PC-9 (cell line): ENCODE data around the gene SOX15. TPM values are rescaled to one million over a fixed set of nuclear protein-coding genes. Genes with fewer than 3 reads are reported as not detected.

Experiments used
- BruUV-seq: library from RNA; stranded (reverse); fragments of 400-500 nt; replicated peaks from 2 replicates; lab custom pipeline; 2021; lab: Mats Ljungman, UMichigan
- CTCF ChIA-PET: fragments of 300-600 bp; sonication (Branson Sonifier 250); formaldehyde crosslinking; loops from one replicate; lab custom pipeline; 2022; ENCODE audit warnings: antibody characterized with exemption; lab: Charles Lee
- POLR2A ChIA-PET: fragments of 300-600 bp; sonication (Branson Sonifier 250); formaldehyde crosslinking; loops from one replicate; lab custom pipeline; 2022; ENCODE audit warnings: antibody characterized with exemption; ENCODE audit not compliant: unreplicated experiment; lab: Charles Lee
- DNase-seq, 2 experiments: peaks; one replicate each; pipeline versions ENCODE4 v3.0.0 to v3.0.0-alpha.2; 2015 to 2022; ENCODE audit warnings: mixed read lengths in 1 of 2
- H2AFZ ChIP-seq: fragments of 200-600 bp; sonication (generic); 2 replicates; pipeline ENCODE4 v1.8.1; 2017; ENCODE audit warnings: antibody characterized with exemption
- H3F3A ChIP-seq: fragments of 200-600 bp; sonication (generic); 2 replicates; pipeline ENCODE4 v1.8.1; 2017; ENCODE audit warnings: antibody characterized with exemption, mild to moderate bottlenecking, low read depth; ENCODE audit not compliant: insufficient read depth
- H3K27ac ChIP-seq: fragments of 200-600 bp; sonication (generic); 2 replicates; pipeline ENCODE4 v1.6.1; 2016; ENCODE audit warnings: mixed run types
- H3K27me3 ChIP-seq: fragments of 200-600 bp; sonication (generic); 2 replicates; pipeline ENCODE4 v1.6.1; 2016; ENCODE audit warnings: low read depth, mixed run types; ENCODE audit not compliant: insufficient read depth
- H3K36me3 ChIP-seq: fragments of 200-600 bp; sonication (generic); 2 replicates; pipeline ENCODE4 v1.6.1; 2016; ENCODE audit warnings: low read depth, mixed run types
- H3K4me1 ChIP-seq: fragments of 200-600 bp; sonication (generic); replicated peaks from 2 replicates; pipeline ENCODE4 v1.6.1; 2016; ENCODE audit warnings: mixed run types; ENCODE audit not compliant: insufficient read depth
- H3K4me2 ChIP-seq: fragments of 200-600 bp; sonication (generic); 2 replicates; pipeline ENCODE4 v1.6.1; 2017; ENCODE audit warnings: mixed run types
- H3K4me3 ChIP-seq: fragments of 200-600 bp; sonication (generic); 2 replicates; pipeline ENCODE4 v1.6.1; 2016; ENCODE audit warnings: mixed run types
- H3K79me2 ChIP-seq: fragments of 200-600 bp; sonication (generic); 2 replicates; pipeline ENCODE4 v1.6.1; 2017; ENCODE audit warnings: low read depth, mixed run types
- H3K9me2 ChIP-seq: fragments of 200-600 bp; sonication (generic); 2 replicates; pipeline ENCODE4 v1.8.1; 2017; ENCODE audit warnings: mild to moderate bottlenecking; ENCODE audit not compliant: insufficient read depth
- H3K9me3 ChIP-seq: fragments of 200-600 bp; sonication (generic); 2 replicates; pipeline ENCODE4 v1.8.1; 2016; ENCODE audit warnings: low read depth; ENCODE audit not compliant: insufficient read depth
- H4K20me1 ChIP-seq: fragments of 200-600 bp; sonication (generic); 2 replicates; pipeline ENCODE4 v1.8.1; 2017; ENCODE audit not compliant: insufficient read depth
- EZH2 ChIP-seq: fragments of 200-600 bp; sonication (generic); IDR thresholded peaks from 2 replicates; pipeline ENCODE4 v1.8.0; 2017; ENCODE audit warnings: antibody characterized with exemption, low read depth
- intact Hi-C: fragments of 100-400 bp; cut with micrococcal nuclease; formaldehyde crosslinking; loops from one replicate; pipeline ENCODE4 v1.10.0; 2022; ENCODE audit not compliant: unreplicated experiment
- total RNA-seq: library from RNA; stranded (reverse); gene quantifications from 2 replicates; pipeline ENCODE4 v1.2.3, GENCODE V29; 2021
- TF ChIP-seq, protein P1 (sequence below): fragments of 200-600 bp; sonication (generic); conservative IDR thresholded peaks from 2 replicates; pipeline ENCODE4 v1.6.1; 2017; ENCODE audit warnings: mixed run types, antibody characterized with exemption, mild to moderate bottlenecking, moderate library complexity

The SOX15 gene
- total RNA-seq, 1 experiment from 2014 or later, result 124 TPM

DNA sequence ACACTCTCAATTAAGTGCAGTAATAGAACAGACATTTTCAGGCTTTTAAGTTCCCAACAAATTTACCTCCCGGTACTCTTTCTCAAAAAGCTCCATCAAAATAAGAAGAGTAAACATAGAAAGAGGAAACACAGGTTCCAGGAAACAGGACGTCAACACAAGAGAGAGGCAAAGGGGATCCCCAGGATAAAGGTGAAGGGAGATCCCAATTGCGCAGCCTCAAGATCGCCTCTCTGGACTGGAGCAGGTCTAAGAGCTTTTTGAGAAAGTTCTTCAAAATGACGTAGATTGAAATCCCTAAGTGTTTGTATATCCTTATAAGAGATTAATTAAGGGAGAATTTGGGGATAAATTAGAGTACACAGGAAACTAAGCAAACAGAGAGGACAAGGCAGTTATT, 28.7 kb upstream of the SOX15 start:
- Histone ChIP-seq H3K4me2 (no peak overlapping the region), H4K20me1 (no peaks in the 10 kb centered on the region), H3F3A (no peaks in the 10 kb centered on the region), H3K9me3 (no peaks in the 10 kb centered on the region), H3K27me3 (no peaks in the 10 kb centered on the region), H3K36me3 (no peaks in the 10 kb centered on the region), H3K4me1 (no peaks in the 10 kb centered on the region), H3K9me2 (no peaks in the 10 kb centered on the region), H3K27ac (no peak overlapping the region), H2AFZ (no peak overlapping the region), H3K4me3 (no peak overlapping the region), H3K79me2 (peaks cover 7% of the 10 kb centered on the region)
- TF ChIP-seq, protein P1, sequence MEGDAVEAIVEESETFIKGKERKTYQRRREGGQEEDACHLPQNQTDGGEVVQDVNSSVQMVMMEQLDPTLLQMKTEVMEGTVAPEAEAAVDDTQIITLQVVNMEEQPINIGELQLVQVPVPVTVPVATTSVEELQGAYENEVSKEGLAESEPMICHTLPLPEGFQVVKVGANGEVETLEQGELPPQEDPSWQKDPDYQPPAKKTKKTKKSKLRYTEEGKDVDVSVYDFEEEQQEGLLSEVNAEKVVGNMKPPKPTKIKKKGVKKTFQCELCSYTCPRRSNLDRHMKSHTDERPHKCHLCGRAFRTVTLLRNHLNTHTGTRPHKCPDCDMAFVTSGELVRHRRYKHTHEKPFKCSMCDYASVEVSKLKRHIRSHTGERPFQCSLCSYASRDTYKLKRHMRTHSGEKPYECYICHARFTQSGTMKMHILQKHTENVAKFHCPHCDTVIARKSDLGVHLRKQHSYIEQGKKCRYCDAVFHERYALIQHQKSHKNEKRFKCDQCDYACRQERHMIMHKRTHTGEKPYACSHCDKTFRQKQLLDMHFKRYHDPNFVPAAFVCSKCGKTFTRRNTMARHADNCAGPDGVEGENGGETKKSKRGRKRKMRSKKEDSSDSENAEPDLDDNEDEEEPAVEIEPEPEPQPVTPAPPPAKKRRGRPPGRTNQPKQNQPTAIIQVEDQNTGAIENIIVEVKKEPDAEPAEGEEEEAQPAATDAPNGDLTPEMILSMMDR, result no peak
- TF ChIP-seq EZH2, result no peak
- ChIA-PET POLR2A (no interaction called here), CTCF (no interaction called here)
- DNase-seq, result no peak
- BruUV-seq, result no TSS peak
- intact Hi-C loops, result no loop called here

DNA sequence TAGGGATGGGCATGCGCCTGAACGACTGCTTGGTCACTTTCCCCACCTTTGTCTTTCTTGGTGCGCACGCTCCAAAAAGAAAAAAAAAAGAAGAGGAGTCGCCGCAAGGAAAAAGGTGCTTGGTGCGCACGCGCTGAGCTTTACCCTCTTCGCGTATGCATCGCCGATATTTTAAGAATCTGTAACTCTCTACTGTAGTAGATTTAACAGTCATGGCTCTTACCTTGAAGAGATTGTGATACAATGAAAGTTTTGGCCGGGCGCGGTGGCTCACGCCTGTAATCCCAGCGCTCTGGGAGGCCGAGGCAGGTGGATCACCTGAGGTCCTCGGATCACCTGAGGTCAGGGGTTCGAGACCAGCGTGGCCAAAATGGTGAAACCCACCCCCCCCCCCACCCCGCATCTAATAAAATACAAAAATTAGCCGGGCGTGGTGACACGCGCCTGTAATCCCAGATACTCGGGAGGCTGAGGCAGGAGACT, 25.4 kb upstream of the SOX15 start:
- Histone ChIP-seq H3K9me2 (no peaks in the 10 kb centered on the region), H3K27me3 (no peaks in the 10 kb centered on the region), H3K4me2 (peak overlapping the region; percentile 71), H3K79me2 (peaks cover 40% of the 10 kb centered on the region), H3K27ac (peak overlapping the region; percentile 73), H3K9me3 (no peaks in the 10 kb centered on the region), H3K4me3 (peak overlapping the region; percentile 55), H4K20me1 (no peaks in the 10 kb centered on the region; the same call in 1 of the 2 replicates), H3K36me3 (no peaks in the 10 kb centered on the region), H2AFZ (peak overlapping the region; percentile 71; the same call in 1 of the 2 replicates), H3F3A (no peaks in the 10 kb centered on the region), H3K4me1 (peaks cover 22% of the 10 kb centered on the region)
- intact Hi-C loops, result loop anchor here (1.0 to 2.0 kb wide), 3 partner anchors 25 to 71 kb away; partner anchors contain the start of gene SOX15
- TSS peak; percentile 67 for BruUV-seq
- ChIA-PET POLR2A (interaction anchor here (0.5 to 1.4 kb wide), 17 partner anchors 9 to 575 kb away, joined by 3 to 22 read pairs (median 6); partner anchors contain the start of genes ALOX12B, MPDU1, PLSCR3 and SAT2), CTCF (interaction anchor here (0.6 to 1.3 kb wide), 9 partner anchors 35 to 705 kb away, joined by 3 to 9 read pairs (median 6); partner anchors contain the start of gene TP53)
- TF ChIP-seq, protein P1, result no peak
- TF ChIP-seq EZH2, result no peak
- DNase-seq, result no peak

DNA sequence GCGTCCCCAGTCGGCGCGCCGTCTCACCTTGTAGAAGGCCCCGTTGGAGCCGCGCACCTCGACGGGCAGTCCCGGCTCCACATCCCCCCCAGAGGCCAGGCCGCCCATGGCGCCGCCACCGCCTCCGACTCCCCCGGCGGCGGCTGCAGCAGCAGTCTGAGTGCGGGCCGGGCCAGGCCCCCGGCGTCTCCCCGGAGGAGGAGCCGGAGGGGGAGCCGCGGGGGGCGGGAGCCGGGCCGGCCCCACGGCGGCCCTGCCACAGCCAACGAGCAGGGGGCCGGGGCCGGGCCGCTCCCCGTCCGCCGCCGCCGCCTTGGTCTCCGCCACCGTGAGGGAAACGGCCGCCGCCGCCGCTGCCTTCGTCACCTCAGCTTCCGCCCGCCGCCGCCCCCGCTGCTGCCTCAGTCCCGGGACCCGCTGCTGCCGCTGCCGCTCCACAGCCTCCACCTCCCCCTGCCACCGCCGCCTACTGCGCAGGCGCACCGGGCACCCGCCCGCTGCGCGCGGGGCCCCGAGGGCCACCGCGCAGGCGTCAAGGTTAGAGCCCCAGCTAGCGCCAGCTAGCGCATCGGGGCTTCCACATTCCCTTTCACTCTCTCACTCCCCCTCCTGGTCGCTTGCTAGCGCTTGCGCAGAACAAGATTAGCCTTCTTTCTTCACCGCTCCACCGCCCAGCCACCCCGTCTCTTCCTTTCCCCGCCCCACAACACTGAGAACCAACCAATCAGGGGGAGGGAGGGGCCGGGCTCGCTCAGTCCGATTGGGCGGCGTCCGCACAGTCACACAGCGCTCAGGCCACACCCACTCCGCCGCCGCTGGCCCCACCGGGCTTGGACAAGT, 24.8 kb upstream of the SOX15 start, which contains the start of gene FXR2:
Gene FXR2, minus strand, starts transcription at position 473 of the 840 bp plus-strand sequence. Its CDS starts 365 bp downstream, at position 108.
- peak within 1 kb of the TSS; percentile 71 for H2AFZ ChIP-seq
- intact Hi-C loops, result loop anchor here (1.0 to 2.0 kb wide), 3 partner anchors 24 to 72 kb away; partner anchors contain the start of gene SOX15

More for the DNA sequence above, 24.8 kb upstream of the SOX15 start, which contains the start of gene FXR2:
- no peaks in the 10 kb centered on the region for H3F3A ChIP-seq
- H3K4me3 ChIP-seq, result peak within 1 kb of the TSS; percentile 89
- peaks cover 44% of the 10 kb centered on the region for H3K79me2 ChIP-seq
- POLR2A ChIA-PET, result interaction anchor here (0.5 to 1.4 kb wide), 18 partner anchors 9 to 574 kb away, joined by 3 to 22 read pairs (median 6); partner anchors contain the start of genes ALOX12B, MPDU1, PLSCR3 and SAT2
- H3K4me1 ChIP-seq, result peaks cover 22% of the 10 kb centered on the region
- H3K4me2 ChIP-seq, result peak within 1 kb of the TSS; percentile 76
- H3K9me2 ChIP-seq, result no peaks in the 10 kb centered on the region
- no peaks in the 10 kb centered on the region for H3K36me3 ChIP-seq
- no peaks in the 10 kb centered on the region for H3K9me3 ChIP-seq
- CTCF ChIA-PET, result interaction anchor here (0.5 to 1.6 kb wide), 11 partner anchors 12 to 210 kb away, joined by 3 to 9 read pairs (median 6); partner anchors contain the start of gene TP53
- H3K27me3 ChIP-seq, result no peaks in the 10 kb centered on the region
- DNase-seq, result peak; percentile 94 to 100
- BruUV-seq, result no TSS peak
- no peaks in the 10 kb centered on the region; the same call in 1 of the 2 replicates for H4K20me1 ChIP-seq
- TF ChIP-seq, protein P1, result peak; percentile 54; the same call in 1 of the 2 replicates
- TF ChIP-seq EZH2, result no peak
- H3K27ac ChIP-seq, result peak within 1 kb of the TSS; percentile 73
